SU-DHL-6 (cell line): ENCODE data around the gene CXCL6.

Experiments used
- EZH2phosphoT487 ChIP-seq: fragments of 200-600 bp; sonication (generic), shearing (Covaris generic); conservative IDR thresholded peaks from 2 replicates; pipeline ENCODE4 v1.6.1; 2018; ENCODE audit warnings: mild to moderate bottlenecking, antibody characterized with exemption, low read length, moderate library complexity, mixed read lengths
- TF ChIP-seq, protein P1 (sequence below): fragments of 200-600 bp; sonication (generic); IDR thresholded peaks from one replicate; pipeline ENCODE4 v1.5.1; 2017; ENCODE audit warnings: antibody characterized with exemption, mild to moderate bottlenecking, low read length, moderate library complexity; ENCODE audit not compliant: insufficient read depth, poor library complexity, severe bottlenecking

GRCh38 chr4:73871511-73872310, 35.2 kb downstream of the CXCL6 start:
- TF ChIP-seq, protein P1, sequence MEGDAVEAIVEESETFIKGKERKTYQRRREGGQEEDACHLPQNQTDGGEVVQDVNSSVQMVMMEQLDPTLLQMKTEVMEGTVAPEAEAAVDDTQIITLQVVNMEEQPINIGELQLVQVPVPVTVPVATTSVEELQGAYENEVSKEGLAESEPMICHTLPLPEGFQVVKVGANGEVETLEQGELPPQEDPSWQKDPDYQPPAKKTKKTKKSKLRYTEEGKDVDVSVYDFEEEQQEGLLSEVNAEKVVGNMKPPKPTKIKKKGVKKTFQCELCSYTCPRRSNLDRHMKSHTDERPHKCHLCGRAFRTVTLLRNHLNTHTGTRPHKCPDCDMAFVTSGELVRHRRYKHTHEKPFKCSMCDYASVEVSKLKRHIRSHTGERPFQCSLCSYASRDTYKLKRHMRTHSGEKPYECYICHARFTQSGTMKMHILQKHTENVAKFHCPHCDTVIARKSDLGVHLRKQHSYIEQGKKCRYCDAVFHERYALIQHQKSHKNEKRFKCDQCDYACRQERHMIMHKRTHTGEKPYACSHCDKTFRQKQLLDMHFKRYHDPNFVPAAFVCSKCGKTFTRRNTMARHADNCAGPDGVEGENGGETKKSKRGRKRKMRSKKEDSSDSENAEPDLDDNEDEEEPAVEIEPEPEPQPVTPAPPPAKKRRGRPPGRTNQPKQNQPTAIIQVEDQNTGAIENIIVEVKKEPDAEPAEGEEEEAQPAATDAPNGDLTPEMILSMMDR: no peak
- no peak for TF ChIP-seq EZH2phosphoT487
